H9 (cell line): ENCODE data around the gene CCZ1. TPM values are rescaled to one million over a fixed set of nuclear protein-coding genes. Genes with fewer than 3 reads are reported as not detected.

Experiments
- DNase-seq: peaks from one replicate; pipeline ENCODE4 v3.0.0-alpha.2; 2017
- H2AFZ ChIP-seq: one replicate; pipeline ENCODE4 v1.6.1; 2013; ENCODE audit warnings: mild to moderate bottlenecking, low read length, control low read depth, moderate library complexity
- H2AK5ac ChIP-seq: 2 replicates; pipeline ENCODE4 v1.6.1; 2013; ENCODE audit warnings: low read length, control low read depth, mixed read lengths; ENCODE audit not compliant: insufficient read length
- H2BK120ac ChIP-seq: one replicate; pipeline ENCODE4 v1.6.1; 2013; ENCODE audit warnings: low read depth, mild to moderate bottlenecking, low read length, control low read depth, inconsistent platforms; ENCODE audit not compliant: poor library complexity, severe bottlenecking
- H2BK12ac ChIP-seq: 2 replicates; pipeline ENCODE4 v1.6.1; 2013; ENCODE audit warnings: low read length, control low read depth, mixed read lengths, low read depth; ENCODE audit not compliant: insufficient read length
- H2BK15ac ChIP-seq: 2 replicates; pipeline ENCODE4 v1.6.1; 2013; ENCODE audit warnings: low read depth, low read length, control low read depth
- H2BK20ac ChIP-seq: one replicate; pipeline ENCODE4 v1.6.1; 2013; ENCODE audit warnings: low read depth, mild to moderate bottlenecking, low read length, control low read depth, inconsistent platforms; ENCODE audit not compliant: poor library complexity, severe bottlenecking
- H2BK5ac ChIP-seq: 2 replicates; pipeline ENCODE4 v1.6.1; 2013; ENCODE audit warnings: low read length, control low read depth, mixed read lengths; ENCODE audit not compliant: insufficient read length
- H3K14ac ChIP-seq: 2 replicates; pipeline ENCODE4 v1.6.1; 2013; ENCODE audit warnings: low read length, control low read depth; ENCODE audit not compliant: insufficient read depth
- H3K18ac ChIP-seq: 2 replicates; pipeline ENCODE4 v1.6.1; 2013; ENCODE audit warnings: low read depth, mild to moderate bottlenecking, mixed read lengths, low read length, control low read depth; ENCODE audit not compliant: insufficient read length
- H3K23ac ChIP-seq: 2 replicates; pipeline ENCODE4 v1.6.1; 2013; ENCODE audit warnings: low read length, control low read depth, mixed read lengths, low read depth; ENCODE audit not compliant: insufficient read length
- H3K23me2 ChIP-seq: 2 replicates; pipeline ENCODE4 v1.6.1; 2013; ENCODE audit warnings: low read depth, mild to moderate bottlenecking, mixed read lengths, low read length, control low read depth; ENCODE audit not compliant: insufficient read length, poor library complexity, severe bottlenecking
- H3K27ac ChIP-seq: 2 replicates; pipeline ENCODE4 v1.5.1; 2013; ENCODE audit warnings: low read length, control low read depth, mixed read lengths, low read depth; ENCODE audit not compliant: insufficient read length
- H3K27me3 ChIP-seq: 2 replicates; pipeline ENCODE4 v1.6.1; 2013; ENCODE audit warnings: low read length, control low read depth, inconsistent platforms; ENCODE audit not compliant: insufficient read depth
- H3K4ac ChIP-seq: 2 replicates; pipeline ENCODE4 v1.6.1; 2013; ENCODE audit warnings: low read depth, mild to moderate bottlenecking, control low read depth, inconsistent platforms, low read length, moderate library complexity
- H3K4me1 ChIP-seq: 2 replicates; pipeline ENCODE4 v1.6.1; 2013; ENCODE audit warnings: low read length, control low read depth, inconsistent platforms; ENCODE audit not compliant: insufficient read depth
- H3K4me2 ChIP-seq: 2 replicates; pipeline ENCODE4 v1.6.1; 2013; ENCODE audit warnings: low read length, control low read depth, mixed read lengths; ENCODE audit not compliant: insufficient read length, insufficient read depth
- H3K56ac ChIP-seq: 2 replicates; pipeline ENCODE4 v1.6.1; 2013; ENCODE audit warnings: low read depth, mild to moderate bottlenecking, mixed read lengths, low read length, control low read depth; ENCODE audit not compliant: insufficient read length
- H3K79me1 ChIP-seq: 2 replicates; pipeline ENCODE4 v1.6.1; 2013; ENCODE audit warnings: low read depth, mild to moderate bottlenecking, moderate library complexity, low read length, control low read depth, inconsistent platforms; ENCODE audit not compliant: insufficient read depth, poor library complexity, severe bottlenecking
- H3K79me2 ChIP-seq: 2 replicates; pipeline ENCODE4 v1.6.1; 2013; ENCODE audit warnings: low read length, control low read depth, inconsistent platforms; ENCODE audit not compliant: insufficient read depth
- H3K9ac ChIP-seq: 2 replicates; pipeline ENCODE4 v1.6.1; 2013; ENCODE audit warnings: low read length, control low read depth, mixed read lengths; ENCODE audit not compliant: insufficient read length; ENCODE audit errors: extremely low read depth
- H3K9me3 ChIP-seq: one replicate; pipeline ENCODE4 v1.6.1; 2013; ENCODE audit warnings: low read depth, low read length, inconsistent platforms; ENCODE audit not compliant: control insufficient read depth
- H3T11ph ChIP-seq: one replicate; pipeline ENCODE4 v1.6.1; 2013; ENCODE audit warnings: mild to moderate bottlenecking, low read length, control low read depth, inconsistent platforms
- H4K20me1 ChIP-seq: one replicate; pipeline ENCODE4 v1.6.1; 2013; ENCODE audit not compliant: control insufficient read depth, insufficient read length, insufficient read depth
- H4K5ac ChIP-seq: 2 replicates; pipeline ENCODE4 v1.6.1; 2013; ENCODE audit warnings: low read depth, mild to moderate bottlenecking, mixed read lengths, low read length, control low read depth; ENCODE audit not compliant: insufficient read length
- H4K8ac ChIP-seq: replicated peaks from 2 replicates; pipeline ENCODE4 v1.6.1; 2013; ENCODE audit warnings: low read length, control low read depth, mixed read lengths, low read depth; ENCODE audit not compliant: insufficient read length
- H4K91ac ChIP-seq: 2 replicates; pipeline ENCODE4 v1.6.1; 2013; ENCODE audit warnings: low read depth, mild to moderate bottlenecking, moderate library complexity, mixed read lengths, low read length, control low read depth; ENCODE audit not compliant: insufficient read length
- H3K27ac Mint-ChIP-seq, 3 experiments: 2 replicates in 2 of 3; 3 replicates in 1 of 3; pipeline ENCODE4 v1.8.0; 2020 to 2021; ENCODE audit warnings: mixed read lengths in 3 of 3, mild to moderate bottlenecking in 1 of 3, moderate library complexity in 1 of 3
- H3K27me3 Mint-ChIP-seq: 2 replicates; pipeline ENCODE4 v1.8.0; 2021; ENCODE audit warnings: low read depth, mild to moderate bottlenecking, moderate library complexity, mixed read lengths
- H3K36me3 Mint-ChIP-seq, 3 experiments: 2 replicates in 2 of 3; 3 replicates in 1 of 3; pipeline ENCODE4 v1.8.0; 2020 to 2021; ENCODE audit warnings: low read depth in 3 of 3, mixed read lengths in 3 of 3; ENCODE audit not compliant: insufficient read depth in 1 of 3
- H3K4me1 Mint-ChIP-seq, 2 experiments: 2 replicates each; pipeline ENCODE4 v1.8.0; 2020; ENCODE audit warnings: mixed read lengths in 2 of 2
- H3K4me3 Mint-ChIP-seq, 2 experiments: 2 replicates in 1 of 2; 3 replicates in 1 of 2; pipeline ENCODE4 v1.8.0; 2020 to 2021; ENCODE audit warnings: mild to moderate bottlenecking in 2 of 2, mixed read lengths in 2 of 2, moderate library complexity in 1 of 2
- H3K9me3 Mint-ChIP-seq, 2 experiments: 2 replicates in 1 of 2; 3 replicates in 1 of 2; pipeline ENCODE4 v1.8.0; 2020; ENCODE audit warnings: mild to moderate bottlenecking in 2 of 2, mixed read lengths in 2 of 2, moderate library complexity in 1 of 2
- CTCF ChIP-seq: fragments of 200-600 bp; sonication (generic); conservative IDR thresholded peaks from 3 replicates; pipeline ENCODE4 v1.8.0; 2021; ENCODE audit warnings: antibody characterized with exemption, mild to moderate bottlenecking
- WGBS: extraction: QIAGEN DNeasy Blood & Tissue Kit; methylation state at CpG from one replicate; pipeline ENCODE4 v1.1.7; 2013; ENCODE audit warnings: missing lambda C conversion rate, low lambda C conversion rate, mixed read lengths; ENCODE audit not compliant: insufficient read length; ENCODE audit errors: extremely low coverage; 5-methylcytosine and 5-hydroxymethylcytosine counted together
- total RNA-seq: library from RNA; stranded (reverse); gene quantifications from 2 replicates; pipeline ENCODE4 v1.2.1, GENCODE V29; 2021

Gene CCZ1
- total RNA-seq, 1 experiment from 2014 or later, result 139 TPM

- Histone ChIP-seq H2BK12ac (no peak overlapping the region), H3K79me2 (no peaks in the 10 kb centered on the region), H3K4ac (no peak overlapping the region), H3K23ac (no peak overlapping the region), H3K27ac (no peak overlapping the region), H2AK5ac (no peak overlapping the region), H3K27me3 (no peaks in the 10 kb centered on the region), H3K56ac (no peak overlapping the region), H3K9me3 (no peaks in the 10 kb centered on the region), H3K23me2 (no peaks in the 10 kb centered on the region), H2BK20ac (no peak overlapping the region), H3K4me2 (no peak overlapping the region), H4K8ac (no peak overlapping the region), H3K9ac (no peak overlapping the region), H2BK15ac (no peak overlapping the region), H3K18ac (no peak overlapping the region), H2AFZ (no peak overlapping the region), H4K20me1 (no peaks in the 10 kb centered on the region), H3K79me1 (no peaks in the 10 kb centered on the region), H2BK120ac (no peak overlapping the region), H4K91ac (no peak overlapping the region), H4K5ac (no peak overlapping the region), H2BK5ac (no peak overlapping the region), H3K4me1 (no peaks in the 10 kb centered on the region), H3T11ph (no peak overlapping the region), H3K14ac (no peak overlapping the region)
- no CpG with 5 or more reads among the region's 2 CpGs for WGBS
- H3K27me3 Mint-ChIP-seq, result no peaks in the 10 kb centered on the region; the same call in 1 of the 2 replicates
- peaks cover 5 to 7% of the 10 kb centered on the region in 2 experiments for H3K4me1 Mint-ChIP-seq
- no peak for TF ChIP-seq CTCF
- no peak for DNase-seq
- no peak overlapping the region for H3K27ac Mint-ChIP-seq
- no peak overlapping the region for H3K4me3 Mint-ChIP-seq
- peaks cover 0 to 7% of the 10 kb centered on the region in 2 experiments; a peak in 3 of 5 replicates for H3K9me3 Mint-ChIP-seq
- H3K36me3 Mint-ChIP-seq, result peaks cover 0 to 5% (median 0%) of the 10 kb centered on the region in 3 experiments; a peak in 1 of 7 replicates
Observed at GRCh38 chr7:5870311-5870710, 28.2 kb upstream of the CCZ1 start.
